OCI-LY3 (cell line): ENCODE results near the gene GFER.

Source experiments
- H2AFZ ChIP-seq: fragments of 200-600, 300-600 bp; shearing (Covaris generic); 2 replicates; pipeline ENCODE4 v1.6.0; 2014; ENCODE audit warnings: antibody characterized with exemption, low read depth, low read length
- H3K27ac ChIP-seq: fragments of 200-600, 300-600 bp; sonication (generic); 2 replicates; pipeline ENCODE4 v1.5.1; 2014; ENCODE audit warnings: mild to moderate bottlenecking, low read length, moderate library complexity, mixed read lengths
- H3K27me3 ChIP-seq: fragments of 200-600, 300-600 bp; sonication (generic); 2 replicates; pipeline ENCODE4 v1.6.1; 2014; ENCODE audit warnings: low read depth, low read length, mixed read lengths
- H3K36me3 ChIP-seq: fragments of 200-600, 300-600 bp; sonication (generic); replicated peaks from 2 replicates; pipeline ENCODE3; 2014; ENCODE audit warnings: low read depth, low read length, mixed read lengths
- H3K4me1 ChIP-seq: fragments of 300-600, 200-600 bp; sonication (generic); 2 replicates; pipeline ENCODE4 v1.6.1; 2014; ENCODE audit warnings: low read length, mixed read lengths
- H3K4me2 ChIP-seq: fragments of 200-600, 300-600 bp; sonication (generic); 2 replicates; pipeline ENCODE4 v1.6.1; 2014; ENCODE audit warnings: low read length, mixed read lengths
- H3K4me3 ChIP-seq: fragments of 300-600, 200-600 bp; sonication (generic); 2 replicates; pipeline ENCODE4 v1.5.1; 2014; ENCODE audit warnings: antibody characterized with exemption, mild to moderate bottlenecking, low read length, moderate library complexity
- H3K79me2 ChIP-seq: fragments of 300-600, 200-600 bp; shearing (Covaris generic); 2 replicates; pipeline ENCODE4 v1.6.1; 2014; ENCODE audit warnings: mild to moderate bottlenecking, low read length, mixed read lengths
- H3K9ac ChIP-seq: fragments of 300-600, 200-600 bp; shearing (Covaris generic); 2 replicates; pipeline ENCODE4 v1.6.0; 2014; ENCODE audit warnings: mild to moderate bottlenecking, low read length, moderate library complexity
- H3K9me3 ChIP-seq: fragments of 200-600, 300-600 bp; shearing (Covaris generic); 2 replicates; pipeline ENCODE4 v1.6.1; 2014; ENCODE audit warnings: low read length, mixed read lengths; ENCODE audit not compliant: insufficient read depth
- H4K20me1 ChIP-seq: fragments of 200-600, 300-600 bp; sonication (generic); 2 replicates; pipeline ENCODE4 v1.6.1; 2016; ENCODE audit warnings: low read length, mixed read lengths; ENCODE audit not compliant: insufficient read depth
- CTCF ChIP-seq: fragments of 200-600, 300-600 bp; sonication (generic); IDR thresholded peaks from 2 replicates; pipeline ENCODE4 v1.5.1; 2014; ENCODE audit warnings: antibody characterized with exemption, low read length, low read depth
- EZH2phosphoT487 ChIP-seq: fragments of 200-600 bp; shearing (Covaris generic); IDR thresholded peaks from 2 replicates; pipeline ENCODE4 v1.6.1; 2018; ENCODE audit warnings: antibody characterized with exemption, mixed run types, low read depth

Gene GFER

GRCh38 chr16:1963806-1964505 lies 20.0 kb upstream of the GFER start:
- H3K4me3 ChIP-seq, result peak overlapping the region; percentile 100
- H3K79me2 ChIP-seq, result peaks cover 75% of the 10 kb centered on the region
- H3K27me3 ChIP-seq, result no peaks in the 10 kb centered on the region
- H3K4me2 ChIP-seq, result peak overlapping the region; percentile 85
- H3K4me1 ChIP-seq, result peaks cover 37% of the 10 kb centered on the region
- no peaks in the 10 kb centered on the region for H3K9me3 ChIP-seq
- no peak overlapping the region for H2AFZ ChIP-seq
- TF ChIP-seq CTCF, result peak; percentile 27; the same call in 1 of the 2 replicates
- no peak for TF ChIP-seq EZH2phosphoT487
- peak overlapping the region; percentile 81 for H3K27ac ChIP-seq
- H3K9ac ChIP-seq, result peak overlapping the region; percentile 99
- peaks cover 27% of the 10 kb centered on the region for H3K36me3 ChIP-seq
- H4K20me1 ChIP-seq, result peaks cover 32% of the 10 kb centered on the region

- no peaks in the 10 kb centered on the region for H3K27me3 ChIP-seq
- H4K20me1 ChIP-seq, result peaks cover 32% of the 10 kb centered on the region
- H3K79me2 ChIP-seq, result peaks cover 71% of the 10 kb centered on the region
- TF ChIP-seq EZH2phosphoT487 (no peak), CTCF (no peak)
- H3K4me2 ChIP-seq, result peak within 1 kb of the TSS; percentile 96
- peak within 1 kb of the TSS; percentile 81 for H3K27ac ChIP-seq
- peaks cover 27% of the 10 kb centered on the region for H3K36me3 ChIP-seq
- no peak within 1 kb of the TSS for H2AFZ ChIP-seq
- H3K9me3 ChIP-seq, result no peaks in the 10 kb centered on the region
- H3K4me3 ChIP-seq, result peak within 1 kb of the TSS; percentile 100
- H3K4me1 ChIP-seq, result peaks cover 35% of the 10 kb centered on the region
- peak within 1 kb of the TSS; percentile 99 for H3K9ac ChIP-seq
Measured at GRCh38 chr16:1964506-1965395, 19.2 kb upstream of the GFER start, which contains the start of gene RPS2. Gene RPS2, minus strand, starts transcription at chr16:1964826. Its CDS starts 201 bp downstream, at chr16:1964625.

GRCh38 chr16:1965396-1966001 lies 18.5 kb upstream of the GFER start:
- Histone ChIP-seq H2AFZ (no peak overlapping the region), H3K36me3 (peaks cover 27% of the 10 kb centered on the region), H3K9me3 (no peaks in the 10 kb centered on the region), H3K4me3 (peak overlapping the region; percentile 100), H3K27me3 (no peaks in the 10 kb centered on the region), H3K27ac (peak overlapping the region; percentile 68), H3K4me2 (peak overlapping the region; percentile 96), H3K9ac (peak overlapping the region; percentile 92), H4K20me1 (peaks cover 31% of the 10 kb centered on the region), H3K4me1 (peaks cover 34% of the 10 kb centered on the region), H3K79me2 (peaks cover 64% of the 10 kb centered on the region)
- TF ChIP-seq CTCF (no peak), EZH2phosphoT487 (no peak)
